Mesenchymal stem cell (in vitro differentiated cells and primary cell): ENCODE data around the gene NSRP1. TPM values are rescaled to one million over a fixed set of nuclear protein-coding genes. Genes with fewer than 3 reads are reported as not detected.

Experiments
- DNase-seq: peaks from one replicate; pipeline ENCODE4 v3.0.0-alpha.2; 2013
- H2AFZ ChIP-seq: one replicate; pipeline ENCODE4 v1.6.1; 2013; ENCODE audit warnings: low read depth, mild to moderate bottlenecking, control low read depth, inconsistent platforms, low read length, moderate library complexity
- H2AK5ac ChIP-seq: 2 replicates; pipeline ENCODE4 v1.6.1; 2013; ENCODE audit warnings: low read length, moderate library complexity, mild to moderate bottlenecking, inconsistent platforms; ENCODE audit not compliant: severe bottlenecking
- H2BK120ac ChIP-seq: one replicate; pipeline ENCODE4 v1.6.1; 2013; ENCODE audit warnings: low read depth, mild to moderate bottlenecking, inconsistent platforms, low read length, moderate library complexity
- H2BK12ac ChIP-seq, 2 experiments: one replicate each; pipeline ENCODE4 v1.6.1; 2013; ENCODE audit warnings: inconsistent platforms in 2 of 2, low read length in 2 of 2, mild to moderate bottlenecking in 2 of 2, moderate library complexity in 2 of 2, control low read depth in 1 of 2
- H2BK15ac ChIP-seq: one replicate; pipeline ENCODE4 v1.6.1; 2013; ENCODE audit warnings: mild to moderate bottlenecking, low read depth, inconsistent platforms; ENCODE audit not compliant: poor library complexity, severe bottlenecking
- H2BK5ac ChIP-seq: 2 replicates; pipeline ENCODE4 v1.6.1; 2013; ENCODE audit warnings: low read depth, mild to moderate bottlenecking, low read length, control low read depth, inconsistent platforms; ENCODE audit not compliant: poor library complexity, severe bottlenecking
- H3K14ac ChIP-seq, 2 experiments: one replicate each; pipeline ENCODE4 v1.6.1; 2013; ENCODE audit warnings: inconsistent platforms in 2 of 2, low read length in 2 of 2, control low read depth in 1 of 2, mild to moderate bottlenecking in 1 of 2, moderate library complexity in 1 of 2
- H3K18ac ChIP-seq, 2 experiments: one replicate each; pipeline ENCODE4 v1.6.1; 2013; ENCODE audit warnings: inconsistent platforms in 2 of 2, low read length in 2 of 2, control low read depth in 1 of 2, low read depth in 1 of 2, mild to moderate bottlenecking in 1 of 2
- H3K23ac ChIP-seq, 2 experiments: one replicate each; pipeline ENCODE4 v1.6.1; 2013; ENCODE audit warnings: inconsistent platforms in 2 of 2, low read length in 2 of 2, mild to moderate bottlenecking in 2 of 2, moderate library complexity in 2 of 2, control low read depth in 1 of 2
- H3K27ac ChIP-seq: 2 replicates; pipeline ENCODE4 v1.5.1; 2013; ENCODE audit warnings: mild to moderate bottlenecking, moderate library complexity, low read length, control low read depth, inconsistent platforms; ENCODE audit not compliant: poor library complexity, severe bottlenecking
- H3K27me3 ChIP-seq, 2 experiments: 2 replicates each; pipeline versions ENCODE4 v1.6.1 to v1.7.0; 2013; ENCODE audit warnings: low read length in 2 of 2, mild to moderate bottlenecking in 2 of 2, moderate library complexity in 2 of 2, control low read depth in 1 of 2, inconsistent platforms in 1 of 2; ENCODE audit not compliant: control insufficient read depth in 1 of 2, insufficient read depth in 1 of 2
- H3K36me3 ChIP-seq, 2 experiments: 2 replicates each; pipeline versions ENCODE4 v1.6.1 to v1.7.0; 2013; ENCODE audit warnings: low read length in 2 of 2, control low read depth in 1 of 2, inconsistent platforms in 1 of 2, low read depth in 1 of 2, mild to moderate bottlenecking in 1 of 2; ENCODE audit not compliant: insufficient read depth in 2 of 2, control insufficient read depth in 1 of 2
- H3K4ac ChIP-seq, 2 experiments: one replicate each; pipeline ENCODE4 v1.6.1; 2013; ENCODE audit warnings: inconsistent platforms in 2 of 2, low read length in 2 of 2, mild to moderate bottlenecking in 2 of 2, moderate library complexity in 2 of 2, control low read depth in 1 of 2, low read depth in 1 of 2
- H3K4me1 ChIP-seq: 2 replicates; pipeline ENCODE4 v1.6.1; 2013; ENCODE audit warnings: low read depth, low read length, control low read depth; ENCODE audit not compliant: control insufficient read depth, insufficient read depth
- H3K4me2 ChIP-seq: 2 replicates; pipeline ENCODE4 v1.6.1; 2013; ENCODE audit warnings: low read length, mild to moderate bottlenecking, inconsistent platforms; ENCODE audit not compliant: poor library complexity, severe bottlenecking
- H3K4me3 ChIP-seq, 2 experiments: 2 replicates each; pipeline versions ENCODE4 v1.5.1 to v1.7.0; 2013; ENCODE audit warnings: low read length in 2 of 2, mild to moderate bottlenecking in 2 of 2, control low read depth in 1 of 2, low read depth in 1 of 2; ENCODE audit not compliant: insufficient read depth in 1 of 2
- H3K79me1 ChIP-seq: replicated peaks from 2 replicates; pipeline ENCODE4 v1.6.1; 2013; ENCODE audit warnings: mild to moderate bottlenecking, control low read depth, low read length, inconsistent platforms; ENCODE audit not compliant: poor library complexity, severe bottlenecking
- H3K9ac ChIP-seq: 2 replicates; pipeline ENCODE4 v1.7.0; 2013; ENCODE audit warnings: mild to moderate bottlenecking, low read length, moderate library complexity
- H3K9me3 ChIP-seq: 2 replicates; pipeline ENCODE4 v1.7.0; 2013; ENCODE audit warnings: mild to moderate bottlenecking, low read length; ENCODE audit not compliant: control insufficient read depth
- H4K8ac ChIP-seq: one replicate; pipeline ENCODE4 v1.6.1; 2013; ENCODE audit warnings: inconsistent platforms, mild to moderate bottlenecking, low read length, moderate library complexity
- H4K91ac ChIP-seq: one replicate; pipeline ENCODE4 v1.6.1; 2013; ENCODE audit warnings: mild to moderate bottlenecking, low read length, inconsistent platforms
- WGBS: methylation state at CpG from one replicate; pipeline ENCODE4 v1.1.7; 2013; ENCODE audit warnings: mixed read lengths; 5-methylcytosine and 5-hydroxymethylcytosine counted together
- polyA plus RNA-seq, 2 experiments: library from polyadenylated mRNA; stranded (reverse); fragments of 200-250 nt; gene quantifications; one replicate each; pipeline ENCODE4 v1.2.3, GENCODE V29; 2013

The NSRP1 gene
- polyA plus RNA-seq (2013, experiment 1 of 2), result 78.3 TPM
- 76.5 TPM for polyA plus RNA-seq (2013, experiment 2 of 2)

- peak within 1 kb of the TSS; percentile 98 for H4K8ac ChIP-seq
- H2BK12ac ChIP-seq, result no peak within 1 kb of the TSS
- peak within 1 kb of the TSS; percentile 89 for H2BK5ac ChIP-seq
- peak within 1 kb of the TSS; percentile 94 for H2BK120ac ChIP-seq
- H3K9ac ChIP-seq, result peak within 1 kb of the TSS; percentile 98
- peak within 1 kb of the TSS in 1 of 2 experiments; percentile 20 for H3K23ac ChIP-seq
- H3K9me3 ChIP-seq, result no peaks in the 10 kb centered on the region
- peak within 1 kb of the TSS; percentile 86 to 94 for H3K18ac ChIP-seq
- H3K4ac ChIP-seq, result peak within 1 kb of the TSS; percentile 75 to 87
- peak within 1 kb of the TSS in 1 of 2 experiments; percentile 74 for H3K14ac ChIP-seq
- peak within 1 kb of the TSS; percentile 83 for H2BK15ac ChIP-seq
- H3K79me1 ChIP-seq, result no peaks in the 10 kb centered on the region
- H3K27me3 ChIP-seq, result no peaks in the 10 kb centered on the region
- H3K36me3 ChIP-seq, result peaks cover 6 to 29% of the 10 kb centered on the region in 2 experiments
- DNase-seq, result peak; percentile 96
- H2AK5ac ChIP-seq, result peak within 1 kb of the TSS; percentile 84
- WGBS, result under 1% methylated on average over 41 of the region's 47 CpGs
- H3K4me3 ChIP-seq, result peak within 1 kb of the TSS; percentile 67 to 87
- H3K4me2 ChIP-seq, result peak within 1 kb of the TSS; percentile 68
- H2AFZ ChIP-seq, result no peak within 1 kb of the TSS
- peak within 1 kb of the TSS; percentile 96 for H3K27ac ChIP-seq
- peaks cover 3% of the 10 kb centered on the region for H3K4me1 ChIP-seq
- no peak within 1 kb of the TSS for H4K91ac ChIP-seq
These were observed at the start of gene NSRP1 for GRCh38 chr17:30116661-30117551. Gene NSRP1 (plus strand): TSS chr17:30116816. CDS start chr17:30116844, 28 bp downstream.

GRCh38 chr17:30068465-30068864 is 48.2 kb upstream of the NSRP1 start:
- Histone ChIP-seq H3K18ac (no peak overlapping the region), H4K91ac (no peak overlapping the region), H4K8ac (no peak overlapping the region), H3K4ac (no peak overlapping the region), H2AFZ (no peak overlapping the region), H3K27me3 (no peaks in the 10 kb centered on the region), H2AK5ac (no peak overlapping the region), H2BK12ac (no peak overlapping the region), H3K4me2 (no peak overlapping the region), H2BK15ac (no peak overlapping the region), H2BK5ac (no peak overlapping the region), H3K4me1 (no peaks in the 10 kb centered on the region), H3K36me3 (no peaks in the 10 kb centered on the region), H3K9me3 (peaks cover 36% of the 10 kb centered on the region), H3K9ac (no peak overlapping the region), H3K79me1 (no peaks in the 10 kb centered on the region), H2BK120ac (no peak overlapping the region), H3K4me3 (no peak overlapping the region), H3K23ac (no peak overlapping the region), H3K14ac (peak overlapping the region in 1 of 2 experiments; percentile 18), H3K27ac (no peak overlapping the region)
- WGBS, result 97% methylated on average over 13 of the region's 16 CpGs
- no peak for DNase-seq

- Histone ChIP-seq H3K18ac (no peak overlapping the region), H3K4me3 (no peak overlapping the region), H3K23ac (no peak overlapping the region), H2BK120ac (no peak overlapping the region), H3K14ac (no peak overlapping the region), H3K4me1 (no peaks in the 10 kb centered on the region), H2BK15ac (no peak overlapping the region), H3K36me3 (no peaks in the 10 kb centered on the region), H4K91ac (no peak overlapping the region), H3K4ac (no peak overlapping the region), H4K8ac (no peak overlapping the region), H3K9ac (no peak overlapping the region), H2AK5ac (no peak overlapping the region), H2AFZ (no peak overlapping the region), H3K27ac (no peak overlapping the region), H3K79me1 (no peaks in the 10 kb centered on the region), H2BK5ac (no peak overlapping the region), H2BK12ac (no peak overlapping the region), H3K27me3 (peaks cover 7 to 14% of the 10 kb centered on the region in 2 experiments), H3K4me2 (no peak overlapping the region), H3K9me3 (no peaks in the 10 kb centered on the region)
- DNase-seq, result no peak
- 43% methylated on average over 1 of the region's 2 CpGs for WGBS
These were observed 42.4 kb upstream of the NSRP1 start for GRCh38 chr17:30074254-30074653.

GRCh38 chr17:30074730-30075129 is 41.9 kb upstream of the NSRP1 start:
- Histone ChIP-seq H3K79me1 (no peaks in the 10 kb centered on the region), H2AFZ (no peak overlapping the region), H3K27ac (no peak overlapping the region), H3K4me2 (no peak overlapping the region), H3K4me3 (no peak overlapping the region), H3K14ac (no peak overlapping the region), H2BK12ac (no peak overlapping the region), H4K8ac (no peak overlapping the region), H2BK15ac (no peak overlapping the region), H3K36me3 (no peaks in the 10 kb centered on the region), H3K4ac (no peak overlapping the region), H3K27me3 (peaks cover 7 to 17% of the 10 kb centered on the region in 2 experiments), H2BK120ac (no peak overlapping the region), H3K23ac (no peak overlapping the region), H3K4me1 (no peaks in the 10 kb centered on the region), H3K9ac (no peak overlapping the region), H2BK5ac (no peak overlapping the region), H3K18ac (no peak overlapping the region), H4K91ac (no peak overlapping the region), H3K9me3 (no peaks in the 10 kb centered on the region), H2AK5ac (no peak overlapping the region)
- no peak for DNase-seq
- 60% methylated on average over 1 of the region's 2 CpGs for WGBS
